Endothelial cell of umbilical vein (primary cell): Measurements from ENCODE around the gene APEH. TPM values are rescaled to one million over a fixed set of nuclear protein-coding genes. Genes with fewer than 3 reads are reported as not detected.

Experiments
- BruUV-seq: library from RNA; stranded (reverse); fragments of 400-500 nt; replicated peaks from 2 replicates; lab custom pipeline; 2021; lab: Mats Ljungman, UMichigan
- CTCF ChIA-PET: fragments of 300-600, 350-600 bp; sonication (Branson Sonifier 250); formaldehyde crosslinking; loops from one replicate; lab custom pipeline; 2021; ENCODE audit warnings: antibody characterized with exemption, inconsistent platforms; lab: Charles Lee
- POLR2A ChIA-PET: fragments of 300-600, 350-600 bp; sonication (Branson Sonifier 250); formaldehyde crosslinking; loops from one replicate; lab custom pipeline; 2021; ENCODE audit warnings: antibody characterized with exemption, inconsistent platforms; lab: Charles Lee
- DNase-seq: peaks from one replicate; pipeline ENCODE4 v3.0.0-alpha.2; 2011; ENCODE audit warnings: low read depth, low spot score
- FAIRE-seq: peaks from 2 replicates; lab custom pipeline; 2011; peaks lifted over from hg19 to GRCh38; lab: Jason Lieb, UNC
- H2AFZ ChIP-seq: 2 replicates; pipeline ENCODE4 v1.6.0; 2012; ENCODE audit warnings: low read depth, low read length, control low read depth, inconsistent platforms
- H3K27ac ChIP-seq: 2 replicates; pipeline ENCODE4 v1.5.1; 2011; ENCODE audit warnings: low read depth, mild to moderate bottlenecking, control low read depth, low read length, moderate library complexity; ENCODE audit not compliant: insufficient read depth
- H3K27me3 ChIP-seq, 2 experiments: 2 replicates each; pipeline versions ENCODE4 v1.6.0 to v1.6.1; 2011; ENCODE audit warnings: low read length in 2 of 2, mixed read lengths in 1 of 2; ENCODE audit not compliant: control insufficient read depth in 2 of 2, insufficient read depth in 2 of 2
- H3K36me3 ChIP-seq, 2 experiments: 2 replicates in 1 of 2; 3 replicates in 1 of 2; pipeline ENCODE4 v1.5.1; 2011; ENCODE audit warnings: low read length in 2 of 2, mild to moderate bottlenecking in 1 of 2, moderate library complexity in 1 of 2; ENCODE audit not compliant: control insufficient read depth in 2 of 2, insufficient read depth in 2 of 2; ENCODE audit errors: extremely low read depth in 1 of 2
- H3K4me1 ChIP-seq: 3 replicates; pipeline ENCODE4 v1.5.1; 2011; ENCODE audit warnings: mild to moderate bottlenecking, low read length; ENCODE audit not compliant: control insufficient read depth, insufficient read depth; ENCODE audit errors: extremely low read depth
- H3K4me2 ChIP-seq: 2 replicates; pipeline ENCODE4 v1.6.1; 2011; ENCODE audit warnings: low read length, control low read depth, mixed read lengths; ENCODE audit not compliant: insufficient read depth
- H3K4me3 ChIP-seq, 3 experiments: fragments of 200-600 bp in 1 of 3; sonication (generic), shearing (Covaris generic) in 1 of 3; replicated peaks in 1 of 3; 2 replicates each; pipeline ENCODE4 v1.5.1; 2011 to 2016; ENCODE audit warnings: control low read depth in 3 of 3, low read length in 3 of 3, mild to moderate bottlenecking in 2 of 3, inconsistent platforms in 1 of 3, low read depth in 1 of 3, moderate library complexity in 1 of 3; ENCODE audit not compliant: insufficient read depth in 1 of 3
- H3K79me2 ChIP-seq: 2 replicates; pipeline ENCODE4 v1.6.0; 2012; ENCODE audit warnings: low read length, inconsistent platforms; ENCODE audit not compliant: control insufficient read depth, insufficient read depth
- H3K9ac ChIP-seq: replicated peaks from 2 replicates; pipeline ENCODE3; 2011; ENCODE audit warnings: low read length, control low read depth; ENCODE audit not compliant: insufficient read depth; ENCODE audit errors: extremely low read depth
- H3K9me1 ChIP-seq: replicated peaks from 3 replicates; pipeline ENCODE4 v1.6.0; 2011; ENCODE audit warnings: mild to moderate bottlenecking, low read length; ENCODE audit not compliant: control insufficient read depth, insufficient read depth; ENCODE audit errors: extremely low read depth
- H3K9me3 ChIP-seq: replicated peaks from 2 replicates; pipeline ENCODE4 v1.5.1; 2012; ENCODE audit warnings: low read length, inconsistent platforms; ENCODE audit not compliant: control insufficient read depth, insufficient read depth
- H4K20me1 ChIP-seq: replicated peaks from 2 replicates; pipeline ENCODE3; 2011; ENCODE audit warnings: mild to moderate bottlenecking, low read length; ENCODE audit not compliant: control insufficient read depth, insufficient read depth; ENCODE audit errors: extremely low read depth
- CTCF ChIP-seq, 2 donors: IDR thresholded peaks; 1 replicate in 1 of 2; 2 replicates in 1 of 2; pipeline ENCODE4 v1.5.1; 2011; ENCODE audit warnings: low read length in 2 of 2, mild to moderate bottlenecking in 2 of 2, moderate library complexity in 2 of 2, control low read depth in 1 of 2, inconsistent platforms in 1 of 2, low read depth in 1 of 2; ENCODE audit not compliant: insufficient read depth in 1 of 2; ENCODE audit errors: extremely low read depth in 1 of 2
- EZH2 ChIP-seq: IDR thresholded peaks from 2 replicates; pipeline ENCODE4 v1.6.1; 2012; ENCODE audit warnings: borderline replicate concordance, low read depth, mild to moderate bottlenecking, moderate library complexity, low read length, inconsistent platforms; ENCODE audit not compliant: severe bottlenecking
- FOS ChIP-seq: IDR thresholded peaks from 2 replicates; pipeline ENCODE4 v1.6.1; 2011; ENCODE audit warnings: mild to moderate bottlenecking, low read length, moderate library complexity, borderline replicate concordance; ENCODE audit not compliant: insufficient read depth
- GATA2 ChIP-seq: IDR thresholded peaks from 2 replicates; pipeline ENCODE4 v1.7.0; 2011; ENCODE audit warnings: low read depth, mild to moderate bottlenecking, moderate library complexity, mixed read lengths, low read length; ENCODE audit not compliant: insufficient read length, insufficient read depth
- JUN ChIP-seq: IDR thresholded peaks from 2 replicates; pipeline ENCODE4 v1.6.1; 2011; ENCODE audit warnings: borderline replicate concordance, low read depth; ENCODE audit not compliant: insufficient read length, insufficient read depth
- MYC ChIP-seq: IDR thresholded peaks from one replicate; pipeline ENCODE4 v1.6.1; 2011; ENCODE audit warnings: mild to moderate bottlenecking, low read depth, low read length
- POLR2A ChIP-seq: IDR thresholded peaks from 2 replicates; pipeline ENCODE4 v1.6.1; 2012; ENCODE audit warnings: low read depth, mild to moderate bottlenecking, control low read depth, low read length
- POLR2AphosphoS5 ChIP-seq: IDR thresholded peaks from 2 replicates; pipeline ENCODE4 v1.6.1; 2012; ENCODE audit warnings: low read depth, mild to moderate bottlenecking, control low read depth, low read length, moderate library complexity; ENCODE audit not compliant: insufficient read depth
- dilution Hi-C: fragments of 300-500 bp; cut with MboI; formaldehyde crosslinking; loops from one replicate; pipeline ENCODE4 v1.15.0; 2019; ENCODE audit warnings: low sequenced_read_pairs; ENCODE audit not compliant: extremely low pct_ligation_motif_present
- intact Hi-C: fragments of 100-400 bp; cut with micrococcal nuclease; formaldehyde crosslinking; loops from one replicate; pipeline ENCODE4 v1.10.0; 2022
- polyA plus RNA-seq, 4 experiments: library from polyadenylated mRNA; depleted of rRNA in 3 of 4; stranded (reverse) in 3 of 4; unstranded in 1 of 4; fragments of >200 nt; gene quantifications; 2 replicates each; pipeline versions ENCODE4 v1.2.1 to v1.2.3, GENCODE V29; 2011 to 2012; ENCODE audit warnings: missing spikeins in 1 of 4
- total RNA-seq: library from RNA; stranded (reverse); gene quantifications from 2 replicates; pipeline ENCODE4 v1.2.3, GENCODE V29; 2021

Gene APEH
- total and polyA plus RNA-seq, 2 donors (not counting 3 experiments of a cell fraction or from before 2014, with no cell fraction given) = 68.2 to 74.3 TPM

- POLR2A ChIA-PET = no interaction called here
- Histone ChIP-seq H3K36me3 (no peaks in the 10 kb centered on the region), H3K27me3 (peaks cover 4 to 8% of the 10 kb centered on the region in 2 experiments), H3K4me3 (no peak overlapping the region), H3K27ac (no peak overlapping the region), H3K4me2 (no peak overlapping the region), H3K9me3 (no peaks in the 10 kb centered on the region), H3K9me1 (no peaks in the 10 kb centered on the region), H4K20me1 (no peaks in the 10 kb centered on the region), H3K4me1 (no peaks in the 10 kb centered on the region), H3K9ac (no peak overlapping the region), H2AFZ (no peak overlapping the region), H3K79me2 (no peaks in the 10 kb centered on the region)
- dilution Hi-C loops = no loop called here
- no peak for TF ChIP-seq CTCF (IDR thresholded peaks at IDR 0.05; ENCODE audit: extremely low read depth in 1 of 2, insufficient read depth in 1 of 2, low read depth in 1 of 2, low read length in 2 of 2)
- no peak for TF ChIP-seq POLR2A
- TF ChIP-seq GATA2 = no peak
- no peak for TF ChIP-seq FOS
- TF ChIP-seq POLR2AphosphoS5 = no peak
- TF ChIP-seq EZH2 = no peak
- no peak for TF ChIP-seq JUN
- TF ChIP-seq MYC = no peak
- intact Hi-C loops = no loop called here
- DNase-seq (no peak), FAIRE-seq (no peak)
- CTCF ChIA-PET = no interaction called here
- no TSS peak for BruUV-seq
Observed at GRCh38 chr3:49626101-49626581, 48.0 kb upstream of the APEH start.
